Esophagus muscularis mucosa (tissue), 3 donors: ENCODE data around the gene PRKN.

Experiments used
- EP300 ChIP-seq: sonication (generic); formaldehyde crosslinking; IDR thresholded peaks from one replicate; pipeline ENCODE4 v1.6.1; 2017; ENCODE audit warnings: antibody characterized with exemption
- TF ChIP-seq, protein P1 (sequence below), 3 experiments: fragments of 200-600 bp in 2 of 3; fragments of 450-650 bp in 1 of 3; sonication (generic) in 2 of 3; IDR thresholded peaks; one replicate each; pipeline ENCODE4 v1.5.1; 2017 to 2019; ENCODE audit warnings: antibody characterized with exemption in 3 of 3, mild to moderate bottlenecking in 2 of 3, moderate library complexity in 1 of 3

DNA sequence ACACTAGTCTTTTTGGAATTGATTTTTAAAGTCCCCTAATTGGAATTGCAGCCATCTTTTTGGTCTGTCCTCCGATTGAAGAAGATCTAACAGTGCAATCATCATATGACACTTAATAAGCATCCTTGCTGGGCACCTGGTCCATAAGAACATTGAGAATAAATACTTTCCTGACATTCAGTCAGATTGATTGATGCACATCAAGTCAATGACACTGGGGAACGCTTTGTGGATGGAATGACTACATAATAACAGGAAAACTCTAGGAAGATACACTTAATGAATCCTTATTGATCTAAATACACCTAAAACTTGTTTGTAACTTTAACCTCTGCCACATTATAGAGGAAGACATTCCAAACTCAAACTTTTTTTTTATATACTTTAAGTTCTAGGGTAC, 255.7 kb downstream of the PRKN start:
- TF ChIP-seq, protein P1, sequence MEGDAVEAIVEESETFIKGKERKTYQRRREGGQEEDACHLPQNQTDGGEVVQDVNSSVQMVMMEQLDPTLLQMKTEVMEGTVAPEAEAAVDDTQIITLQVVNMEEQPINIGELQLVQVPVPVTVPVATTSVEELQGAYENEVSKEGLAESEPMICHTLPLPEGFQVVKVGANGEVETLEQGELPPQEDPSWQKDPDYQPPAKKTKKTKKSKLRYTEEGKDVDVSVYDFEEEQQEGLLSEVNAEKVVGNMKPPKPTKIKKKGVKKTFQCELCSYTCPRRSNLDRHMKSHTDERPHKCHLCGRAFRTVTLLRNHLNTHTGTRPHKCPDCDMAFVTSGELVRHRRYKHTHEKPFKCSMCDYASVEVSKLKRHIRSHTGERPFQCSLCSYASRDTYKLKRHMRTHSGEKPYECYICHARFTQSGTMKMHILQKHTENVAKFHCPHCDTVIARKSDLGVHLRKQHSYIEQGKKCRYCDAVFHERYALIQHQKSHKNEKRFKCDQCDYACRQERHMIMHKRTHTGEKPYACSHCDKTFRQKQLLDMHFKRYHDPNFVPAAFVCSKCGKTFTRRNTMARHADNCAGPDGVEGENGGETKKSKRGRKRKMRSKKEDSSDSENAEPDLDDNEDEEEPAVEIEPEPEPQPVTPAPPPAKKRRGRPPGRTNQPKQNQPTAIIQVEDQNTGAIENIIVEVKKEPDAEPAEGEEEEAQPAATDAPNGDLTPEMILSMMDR (IDR thresholded peaks at IDR 0.05), result no peak
- no peak for TF ChIP-seq EP300
